ENCODE results near the gene MPC2.

DNA sequence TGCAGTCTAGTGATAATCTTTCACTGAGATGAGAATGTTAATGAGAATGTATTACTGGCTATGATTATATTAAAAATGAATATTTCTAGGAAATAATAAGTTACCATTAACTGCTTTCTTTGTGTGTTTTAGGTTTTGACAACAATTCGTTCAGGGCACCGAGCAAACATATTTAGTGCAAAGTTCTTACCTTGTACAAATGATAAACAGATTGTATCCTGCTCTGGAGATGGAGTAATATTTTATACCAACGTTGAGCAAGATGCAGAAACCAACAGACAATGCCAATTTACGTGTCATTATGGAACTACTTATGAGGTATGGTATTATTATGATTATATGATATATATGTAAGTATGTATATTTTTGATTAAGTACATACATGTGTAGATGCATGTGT lies 37.8 kb upstream of the MPC2 start:
- no peak for TF ChIP-seq POLR2A (IDR thresholded peaks at IDR 0.05; ENCODE audit: low read length)
- TF ChIP-seq GATA1 (IDR thresholded peaks at IDR 0.05; ENCODE audit: low read depth, low read length) = no peak
